Trophoblast cell (in vitro differentiated cells and primary cell): Measurements from ENCODE around the gene SLC5A5.
A peak's percentile ranks its signal among the peaks of the same experiment; 100 is the strongest.

Experiments
- DNase-seq, 2 donors: peaks; one replicate each; pipeline ENCODE4 v3.0.0-alpha.2; 2016
- H2AFZ ChIP-seq: 2 replicates; pipeline ENCODE4 v1.6.1; 2013; ENCODE audit warnings: low read length, moderate library complexity, mild to moderate bottlenecking; ENCODE audit not compliant: insufficient read depth, poor library complexity
- H2AK5ac ChIP-seq: 2 replicates; pipeline ENCODE4 v1.6.1; 2013; ENCODE audit warnings: mild to moderate bottlenecking, low read length
- H2BK120ac ChIP-seq: 2 replicates; pipeline ENCODE4 v1.6.1; 2013; ENCODE audit warnings: low read length, mild to moderate bottlenecking, moderate library complexity; ENCODE audit not compliant: insufficient read depth, poor library complexity
- H2BK12ac ChIP-seq: 2 replicates; pipeline ENCODE4 v1.6.1; 2013; ENCODE audit warnings: mild to moderate bottlenecking, low read length, moderate library complexity
- H2BK5ac ChIP-seq: 2 replicates; pipeline ENCODE4 v1.6.1; 2013; ENCODE audit warnings: low read length, low read depth, moderate library complexity, mild to moderate bottlenecking; ENCODE audit not compliant: poor library complexity
- H3K14ac ChIP-seq: 2 replicates; pipeline ENCODE4 v1.6.1; 2013; ENCODE audit warnings: mild to moderate bottlenecking, low read length
- H3K18ac ChIP-seq: 2 replicates; pipeline ENCODE4 v1.6.1; 2013; ENCODE audit warnings: mild to moderate bottlenecking, low read length
- H3K23ac ChIP-seq: 2 replicates; pipeline ENCODE4 v1.6.1; 2013; ENCODE audit warnings: low read length
- H3K27ac ChIP-seq: 2 replicates; pipeline ENCODE4 v1.5.1; 2013; ENCODE audit warnings: low read depth, mild to moderate bottlenecking, inconsistent platforms, low read length, moderate library complexity
- H3K27me3 ChIP-seq: 2 replicates; pipeline ENCODE4 v1.6.1; 2013; ENCODE audit warnings: inconsistent platforms, mild to moderate bottlenecking, low read length, moderate library complexity; ENCODE audit not compliant: insufficient read depth
- H3K36me3 ChIP-seq, 2 experiments: 1 replicate in 1 of 2; 2 replicates in 1 of 2; pipeline ENCODE4 v1.6.1; 2013; ENCODE audit warnings: low read length in 2 of 2, mild to moderate bottlenecking in 2 of 2, moderate library complexity in 1 of 2; ENCODE audit not compliant: insufficient read depth in 2 of 2, control insufficient read depth in 1 of 2
- H3K4ac ChIP-seq: 2 replicates; pipeline ENCODE4 v1.6.1; 2013; ENCODE audit warnings: low read depth, mild to moderate bottlenecking, low read length, moderate library complexity
- H3K4me1 ChIP-seq, 2 experiments: 1 replicate in 1 of 2; 2 replicates in 1 of 2; pipeline ENCODE4 v1.6.1; 2013; ENCODE audit warnings: low read length in 2 of 2, mild to moderate bottlenecking in 2 of 2, moderate library complexity in 1 of 2; ENCODE audit not compliant: insufficient read depth in 2 of 2, control insufficient read depth in 1 of 2
- H3K4me2 ChIP-seq: 2 replicates; pipeline ENCODE4 v1.6.1; 2013; ENCODE audit warnings: inconsistent platforms, mild to moderate bottlenecking, low read length, moderate library complexity
- H3K4me3 ChIP-seq: 2 replicates; pipeline ENCODE4 v1.5.1; 2013; ENCODE audit warnings: mild to moderate bottlenecking, low read depth, low read length, inconsistent platforms
- H3K79me1 ChIP-seq: one replicate; pipeline ENCODE4 v1.6.1; 2013; ENCODE audit warnings: low read length
- H3K79me2 ChIP-seq: 2 replicates; pipeline ENCODE4 v1.6.1; 2013; ENCODE audit warnings: low read length, mild to moderate bottlenecking; ENCODE audit not compliant: control insufficient read depth, insufficient read depth, poor library complexity
- H3K9ac ChIP-seq: 2 replicates; pipeline ENCODE4 v1.6.1; 2013; ENCODE audit warnings: mild to moderate bottlenecking, low read length
- H3K9me3 ChIP-seq: 2 replicates; pipeline ENCODE4 v1.6.1; 2013; ENCODE audit warnings: low read depth, mild to moderate bottlenecking, control low read depth, inconsistent platforms, low read length; ENCODE audit not compliant: insufficient read depth
- H4K12ac ChIP-seq: 2 replicates; pipeline ENCODE4 v1.6.1; 2013; ENCODE audit warnings: low read depth, mild to moderate bottlenecking, low read length, moderate library complexity
- H4K8ac ChIP-seq: 2 replicates; pipeline ENCODE4 v1.6.1; 2013; ENCODE audit warnings: low read depth, mild to moderate bottlenecking, low read length, moderate library complexity
- H4K91ac ChIP-seq: one replicate; pipeline ENCODE4 v1.6.1; 2013; ENCODE audit warnings: low read depth, mild to moderate bottlenecking, low read length, moderate library complexity
- WGBS: extraction: QIAGEN DNeasy Blood & Tissue Kit; methylation state at CpG from one replicate; pipeline ENCODE4 v1.1.7; 2013; ENCODE audit warnings: missing lambda C conversion rate; ENCODE audit not compliant: insufficient read length, insufficient coverage; ENCODE audit errors: extremely low coverage; 5-methylcytosine and 5-hydroxymethylcytosine counted together

The SLC5A5 gene

DNA sequence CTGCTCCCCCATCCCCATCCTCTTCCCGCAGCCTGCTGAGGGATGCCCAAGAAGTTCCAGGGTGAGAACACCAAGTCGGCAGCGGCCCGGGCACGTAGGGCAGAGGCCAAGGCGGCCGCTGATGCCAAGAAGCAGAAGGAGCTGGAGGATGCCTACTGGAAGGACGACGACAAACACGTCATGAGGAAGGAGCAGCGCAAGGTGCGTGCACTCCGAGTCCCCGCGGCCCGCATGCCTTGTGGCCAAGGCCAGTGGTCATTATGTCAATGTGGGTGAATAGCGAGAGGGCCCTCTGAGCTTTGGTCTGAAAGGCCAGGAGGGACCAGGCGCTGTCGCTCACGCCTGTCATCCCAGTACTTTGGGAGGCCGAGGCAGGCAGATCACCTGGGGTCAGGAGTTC is 64.6 kb downstream of the SLC5A5 start:
- WGBS: no CpG with 5 or more reads among the region's 21 CpGs

DNA sequence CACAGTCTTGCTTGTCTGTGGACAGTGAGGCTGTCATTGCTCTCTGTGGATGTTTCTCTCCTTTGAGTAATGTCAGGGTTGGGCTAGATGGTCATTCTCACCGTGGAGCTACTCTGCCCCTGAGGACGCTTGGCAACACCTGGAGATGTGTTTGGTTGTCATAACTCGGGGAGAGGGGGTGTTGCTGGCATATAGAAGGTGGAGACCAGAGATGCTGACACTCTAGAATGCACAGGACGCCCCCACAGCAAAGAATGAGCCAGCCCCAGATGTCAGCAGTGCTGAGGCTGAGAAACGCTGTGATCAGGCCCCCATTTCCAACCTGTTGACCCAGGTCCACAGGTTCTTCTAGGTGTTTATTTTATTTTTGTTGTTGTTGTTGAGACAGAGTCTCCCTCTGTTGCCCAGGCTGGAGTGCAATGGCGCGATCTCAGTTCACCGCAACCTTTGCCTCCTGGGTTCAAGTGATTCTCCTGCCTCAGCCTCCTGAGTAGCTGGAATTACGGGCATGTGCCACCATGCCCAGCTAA is 65.7 kb downstream of the SLC5A5 start:
- WGBS: no CpG with 5 or more reads among the region's 9 CpGs
- H3K27ac ChIP-seq: no peak overlapping the region
- peaks cover 4 to 7% of the 10 kb centered on the region in 2 experiments for H3K4me1 ChIP-seq
- H3K79me1 ChIP-seq: peaks cover 6% of the 10 kb centered on the region
- H3K79me2 ChIP-seq: peaks cover 5% of the 10 kb centered on the region
- H2BK5ac ChIP-seq: no peak overlapping the region
- no peak for DNase-seq
- H2BK120ac ChIP-seq: no peak overlapping the region
- no peak overlapping the region for H2AFZ ChIP-seq
- H4K91ac ChIP-seq: no peak overlapping the region
- peaks cover 23 to 27% of the 10 kb centered on the region in 2 experiments for H3K36me3 ChIP-seq
- H4K12ac ChIP-seq: no peak overlapping the region
- H3K27me3 ChIP-seq: no peaks in the 10 kb centered on the region
- no peak overlapping the region for H3K18ac ChIP-seq
- no peak overlapping the region for H4K8ac ChIP-seq
- H3K4me2 ChIP-seq: no peak overlapping the region
- H3K9ac ChIP-seq: no peak overlapping the region
- H3K9me3 ChIP-seq: no peaks in the 10 kb centered on the region
- no peak overlapping the region for H3K4ac ChIP-seq
- no peak overlapping the region for H3K23ac ChIP-seq
- no peak overlapping the region for H2BK12ac ChIP-seq
- H3K4me3 ChIP-seq: no peak overlapping the region
- no peak overlapping the region for H2AK5ac ChIP-seq
- no peak overlapping the region for H3K14ac ChIP-seq

More for the DNA sequence above, 64.6 kb downstream of the SLC5A5 start:
- Histone ChIP-seq H3K23ac (no peak overlapping the region), H3K36me3 (peaks cover 13 to 18% of the 10 kb centered on the region in 2 experiments), H2BK5ac (no peak overlapping the region), H3K18ac (no peak overlapping the region), H2BK120ac (no peak overlapping the region), H3K27ac (no peak overlapping the region), H2AK5ac (no peak overlapping the region), H3K4me1 (peaks cover 9 to 14% of the 10 kb centered on the region in 2 experiments), H3K79me1 (peaks cover 8% of the 10 kb centered on the region), H3K14ac (no peak overlapping the region), H4K8ac (no peak overlapping the region), H2BK12ac (no peak overlapping the region), H3K4me3 (no peak overlapping the region), H3K79me2 (peaks cover 5% of the 10 kb centered on the region), H2AFZ (no peak overlapping the region), H3K9me3 (no peaks in the 10 kb centered on the region), H4K12ac (no peak overlapping the region), H3K9ac (no peak overlapping the region), H3K4ac (no peak overlapping the region), H3K4me2 (no peak overlapping the region), H4K91ac (no peak overlapping the region), H3K27me3 (no peaks in the 10 kb centered on the region)
- no peak for DNase-seq

DNA sequence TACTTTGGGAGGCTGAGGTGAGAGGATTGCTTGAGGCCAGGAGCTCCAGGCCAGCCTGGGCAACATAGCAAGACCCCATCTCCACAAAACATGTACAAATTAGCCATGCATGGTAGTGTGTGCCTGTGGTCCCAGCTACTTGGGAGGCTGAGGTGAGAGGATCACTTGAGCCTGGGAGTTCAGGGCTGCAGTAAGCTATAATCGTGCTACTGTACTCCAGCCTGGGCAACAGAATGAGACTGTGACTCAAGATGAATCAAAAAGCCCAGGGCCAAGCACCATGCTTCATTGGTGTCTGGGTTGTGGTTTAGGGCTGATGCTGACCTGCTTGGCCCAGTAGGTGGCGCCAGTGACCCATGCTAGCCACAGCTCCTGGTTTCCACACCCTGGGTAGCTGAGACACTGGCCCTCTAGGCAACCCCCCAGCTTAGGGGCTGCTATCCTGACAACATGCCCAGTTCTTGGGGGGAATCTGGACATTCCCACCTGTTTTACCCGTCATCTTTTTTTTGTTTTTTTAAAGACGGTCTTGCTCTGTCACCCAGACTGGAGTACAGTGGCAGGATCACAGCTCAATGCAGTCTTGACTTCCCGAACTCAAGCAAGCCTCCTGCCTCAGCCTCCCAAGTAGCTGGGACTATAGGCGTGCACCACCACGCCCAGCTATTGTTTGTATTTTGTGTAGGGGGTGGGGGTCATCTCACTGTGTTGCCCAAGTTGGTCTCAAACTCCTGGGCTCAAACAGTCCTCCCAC is 66.5 kb downstream of the SLC5A5 start:
- DNase-seq: peak; percentile 81 to 88
- Histone ChIP-seq H3K23ac (no peak overlapping the region), H2BK12ac (no peak overlapping the region), H3K4me1 (peaks cover 4 to 6% of the 10 kb centered on the region in 2 experiments), H2BK120ac (no peak overlapping the region), H4K8ac (no peak overlapping the region), H4K12ac (no peak overlapping the region), H3K36me3 (peaks cover 26 to 32% of the 10 kb centered on the region in 2 experiments), H3K18ac (no peak overlapping the region), H3K27me3 (no peaks in the 10 kb centered on the region), H2AK5ac (no peak overlapping the region), H2BK5ac (no peak overlapping the region), H3K9ac (no peak overlapping the region), H3K4ac (no peak overlapping the region), H3K79me1 (no peaks in the 10 kb centered on the region), H3K79me2 (peaks cover 2% of the 10 kb centered on the region), H3K14ac (no peak overlapping the region), H3K4me2 (no peak overlapping the region), H2AFZ (no peak overlapping the region), H3K27ac (no peak overlapping the region), H3K4me3 (no peak overlapping the region), H3K9me3 (no peaks in the 10 kb centered on the region), H4K91ac (no peak overlapping the region)
- WGBS: no CpG with 5 or more reads among the region's 7 CpGs

GRCh38 chr19:17942181-17942580 is 70.4 kb downstream of the SLC5A5 start:
- no peak for DNase-seq

More at GRCh38 chr19:17942181-17942580, 70.4 kb downstream of the SLC5A5 start:
- H2BK12ac ChIP-seq: no peak overlapping the region
- no peak overlapping the region for H4K12ac ChIP-seq
- peaks cover 2% of the 10 kb centered on the region for H3K9me3 ChIP-seq
- H3K4me3 ChIP-seq: no peak overlapping the region
- no peak overlapping the region for H3K14ac ChIP-seq
- H3K4me2 ChIP-seq: no peak overlapping the region
- no peak overlapping the region for H3K23ac ChIP-seq
- no peak overlapping the region for H3K18ac ChIP-seq
- H3K4ac ChIP-seq: no peak overlapping the region
- H2AK5ac ChIP-seq: no peak overlapping the region
- WGBS: no CpG with 5 or more reads among the region's 17 CpGs
- H3K79me2 ChIP-seq: no peaks in the 10 kb centered on the region
- no peak overlapping the region for H3K27ac ChIP-seq
- H3K36me3 ChIP-seq: peaks cover 30 to 40% of the 10 kb centered on the region in 2 experiments
- H2AFZ ChIP-seq: no peak overlapping the region
- H3K27me3 ChIP-seq: no peaks in the 10 kb centered on the region
- H4K91ac ChIP-seq: no peak overlapping the region
- H3K79me1 ChIP-seq: no peaks in the 10 kb centered on the region
- no peak overlapping the region for H4K8ac ChIP-seq
- no peak overlapping the region for H2BK120ac ChIP-seq
- peaks cover under 1 to 2% of the 10 kb centered on the region in 2 experiments for H3K4me1 ChIP-seq
- H2BK5ac ChIP-seq: no peak overlapping the region
- H3K9ac ChIP-seq: no peak overlapping the region
